ENCODE results near the gene MED31. TPM values are rescaled to one million over a fixed set of nuclear protein-coding genes. Genes with fewer than 3 reads are reported as not detected.

The MED31 gene
- total RNA-seq, 2 experiments from 2014 or later, result 18.3 TPM

DNA sequence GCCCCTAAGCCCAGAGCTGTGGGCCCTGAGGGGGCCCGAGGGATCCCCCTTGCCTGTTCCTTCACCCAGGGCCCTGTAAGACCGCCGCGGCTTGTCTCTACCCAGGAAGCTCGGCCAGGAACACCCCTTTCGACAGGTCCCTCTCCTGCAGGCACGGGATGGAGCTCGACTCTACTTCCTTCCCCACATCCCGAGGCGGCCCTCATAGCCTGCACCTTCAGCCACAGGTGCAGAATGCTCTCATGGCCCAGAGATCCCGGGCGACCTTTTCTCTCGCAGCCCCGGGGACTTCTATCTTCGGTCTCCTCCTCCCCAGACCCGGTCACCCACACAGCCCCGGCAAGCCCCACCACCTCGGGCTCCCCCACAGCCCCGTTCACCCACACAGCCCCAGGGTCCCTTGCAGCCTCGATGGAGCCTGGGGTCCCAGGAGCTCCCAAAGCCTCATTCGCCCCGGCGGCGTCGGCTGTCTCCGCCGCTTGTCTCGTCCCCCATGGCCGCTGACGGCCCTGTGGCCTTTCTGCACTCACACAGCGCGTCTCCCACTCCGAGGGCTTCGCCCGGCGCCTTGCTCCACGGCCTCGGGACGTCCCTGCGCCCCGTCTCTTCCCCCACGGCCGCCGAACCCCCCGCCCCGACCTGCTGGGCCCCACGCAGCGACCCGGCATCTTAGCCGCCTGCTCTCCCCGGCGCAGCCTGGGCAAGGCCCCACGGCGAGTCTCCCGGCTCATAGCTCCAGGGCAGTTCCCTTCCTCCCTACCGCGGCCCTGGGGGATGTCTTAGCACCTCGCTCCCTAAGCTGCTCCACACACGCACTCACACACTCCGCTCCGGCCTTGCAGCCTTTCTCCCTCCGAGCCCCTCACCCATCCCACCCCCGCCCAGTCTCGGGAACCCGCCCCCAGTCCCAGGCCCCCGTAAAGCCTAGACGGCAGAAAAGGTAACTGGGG is 11.5 kb downstream of the MED31 start:
- Mint-ChIP-seq H3K36me3 (peaks cover 20% of the 10 kb centered on the region), H3K4me3 (peak overlapping the region; percentile 87), H3K27ac (peak overlapping the region; percentile 91), H3K4me1 (peaks cover 53% of the 10 kb centered on the region), H3K9me3 (ENCODE audit: low read depth) (no peaks in the 10 kb centered on the region), H3K27me3 (no peaks in the 10 kb centered on the region)
- DNase-seq, result peak; percentile 57
- peak; percentile 26 for ATAC-seq
- CTCF ChIA-PET, result interaction anchor here (1.0 to 3.7 kb wide), 5 partner anchors 11 to 365 kb away, joined by 3 to 20 read pairs (median 3); partner anchors contain the start of genes C17orf100 and MED31

DNA sequence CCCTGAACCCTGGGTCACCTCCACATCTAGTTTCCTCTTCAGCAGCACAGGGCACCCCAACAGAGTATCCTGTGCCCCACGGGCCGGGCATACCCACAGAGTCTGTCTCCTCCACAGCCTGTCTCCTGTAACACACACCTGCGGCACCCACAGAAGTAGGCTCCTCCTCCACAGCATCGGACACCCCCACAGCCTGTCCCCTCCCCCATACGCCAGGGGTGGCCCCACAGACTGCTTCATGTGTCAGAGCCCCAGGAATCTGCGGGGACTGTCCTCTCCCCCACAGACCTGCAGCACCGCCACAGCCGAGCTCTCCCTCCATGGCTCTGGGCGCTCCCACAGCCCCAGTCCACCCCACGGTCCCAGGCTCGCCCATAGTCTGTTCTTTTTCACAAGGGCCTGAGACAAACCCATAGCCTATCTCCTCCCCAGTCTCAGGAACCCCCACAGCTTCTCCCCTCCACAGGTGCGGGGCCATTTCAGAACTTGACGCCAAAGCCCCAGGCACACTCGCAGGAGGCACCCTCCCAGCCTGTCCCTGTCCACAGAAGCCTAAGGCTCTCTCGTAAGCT is 12.3 kb downstream of the MED31 start:
- CTCF ChIA-PET, result interaction anchor here (1.0 to 3.7 kb wide), 5 partner anchors 11 to 365 kb away, joined by 3 to 20 read pairs (median 7); partner anchors contain the start of genes C17orf100 and MED31
- DNase-seq, result no peak
- Mint-ChIP-seq H3K27me3 (no peaks in the 10 kb centered on the region), H3K27ac (peak overlapping the region; percentile 2), H3K4me3 (peak overlapping the region; percentile 87), H3K4me1 (peaks cover 45% of the 10 kb centered on the region), H3K36me3 (peaks cover 23% of the 10 kb centered on the region), H3K9me3 (ENCODE audit: low read depth) (no peaks in the 10 kb centered on the region)
- no peak for ATAC-seq

DNA sequence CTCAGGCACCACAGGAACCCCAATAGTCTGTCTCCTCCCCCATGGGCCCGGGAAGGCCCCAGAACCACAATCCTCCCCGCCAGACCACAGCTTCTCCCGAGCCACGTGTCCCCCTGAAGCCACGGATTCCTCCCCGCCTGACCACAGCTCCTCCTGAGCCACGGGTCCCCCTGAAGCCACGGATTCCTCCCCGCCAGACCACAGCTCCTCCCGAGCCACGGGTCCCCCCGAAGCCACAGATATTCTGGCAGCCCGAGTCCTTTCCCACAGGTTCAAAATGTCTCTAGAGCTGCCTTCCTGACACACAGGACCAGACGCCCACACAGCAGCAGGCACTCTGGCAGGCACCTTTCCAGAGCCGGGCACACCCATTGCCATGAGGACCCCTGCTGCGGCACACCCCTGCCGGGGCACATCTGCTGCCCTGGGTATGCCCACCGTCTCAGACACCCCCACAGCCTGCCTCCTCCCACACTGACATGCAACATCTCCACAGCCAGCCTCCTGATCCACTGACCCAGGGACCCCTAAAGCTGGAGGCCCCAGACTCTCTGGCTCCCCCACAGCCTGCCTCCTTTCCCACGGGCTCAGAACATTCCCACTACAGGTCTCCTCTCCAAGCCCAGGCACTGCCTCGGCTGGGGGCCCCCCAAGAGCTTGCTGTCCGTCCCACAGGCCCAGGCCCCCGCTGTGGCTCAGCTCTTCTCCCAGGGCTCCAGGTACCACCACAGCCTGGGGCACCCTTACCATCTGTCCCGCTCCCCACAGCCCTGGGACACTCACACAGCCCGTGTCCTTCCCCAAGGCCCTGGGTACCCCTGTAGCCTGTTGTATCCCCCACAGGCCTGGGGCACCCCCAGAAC is 13.1 kb downstream of the MED31 start:
- Mint-ChIP-seq H3K27me3 (no peaks in the 10 kb centered on the region), H3K9me3 (ENCODE audit: low read depth) (no peaks in the 10 kb centered on the region), H3K4me3 (no peak overlapping the region), H3K36me3 (peaks cover 22% of the 10 kb centered on the region), H3K27ac (no peak overlapping the region), H3K4me1 (peaks cover 37% of the 10 kb centered on the region)
- ATAC-seq, result no peak
- CTCF ChIA-PET, result interaction anchor here (0.5 to 2.3 kb wide), 3 partner anchors 13 to 166 kb away, joined by 3 to 9 read pairs (median 7); partner anchors contain the start of genes C17orf100 and MED31
- DNase-seq, result no peak

DNA sequence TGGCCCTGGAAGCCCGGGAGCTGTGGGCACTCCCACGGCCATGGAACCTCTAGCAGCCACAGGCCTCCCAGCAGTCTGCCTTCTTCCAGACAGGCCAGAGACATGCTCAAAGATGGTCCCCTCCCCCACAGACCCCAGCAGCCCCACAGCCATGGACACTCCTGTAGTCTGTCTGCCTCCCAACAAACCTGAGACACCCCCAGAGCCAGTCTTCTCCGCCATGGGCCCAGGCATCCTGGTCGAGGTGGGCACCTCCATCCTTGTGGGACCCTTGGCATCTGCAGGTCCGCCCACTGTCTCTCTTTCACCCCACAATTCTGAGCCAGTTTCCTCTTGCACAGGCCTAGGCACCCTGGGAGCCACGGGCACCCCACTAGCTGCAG is 14.0 kb downstream of the MED31 start:
- H3K36me3 Mint-ChIP-seq, result peaks cover 25% of the 10 kb centered on the region
- H3K4me3 Mint-ChIP-seq, result no peak overlapping the region
- no peaks in the 10 kb centered on the region for H3K9me3 Mint-ChIP-seq (ENCODE audit: low read depth)
- ATAC-seq, result no peak
- peaks cover 29% of the 10 kb centered on the region for H3K4me1 Mint-ChIP-seq
- no peaks in the 10 kb centered on the region for H3K27me3 Mint-ChIP-seq
- H3K27ac Mint-ChIP-seq, result no peak overlapping the region
- no peak for DNase-seq
- CTCF ChIA-PET, result interaction anchor here (1.8 to 2.3 kb wide), 2 partner anchors 14 to 165 kb away, joined by 7 to 9 read pairs; partner anchors contain the start of genes C17orf100 and MED31

DNA sequence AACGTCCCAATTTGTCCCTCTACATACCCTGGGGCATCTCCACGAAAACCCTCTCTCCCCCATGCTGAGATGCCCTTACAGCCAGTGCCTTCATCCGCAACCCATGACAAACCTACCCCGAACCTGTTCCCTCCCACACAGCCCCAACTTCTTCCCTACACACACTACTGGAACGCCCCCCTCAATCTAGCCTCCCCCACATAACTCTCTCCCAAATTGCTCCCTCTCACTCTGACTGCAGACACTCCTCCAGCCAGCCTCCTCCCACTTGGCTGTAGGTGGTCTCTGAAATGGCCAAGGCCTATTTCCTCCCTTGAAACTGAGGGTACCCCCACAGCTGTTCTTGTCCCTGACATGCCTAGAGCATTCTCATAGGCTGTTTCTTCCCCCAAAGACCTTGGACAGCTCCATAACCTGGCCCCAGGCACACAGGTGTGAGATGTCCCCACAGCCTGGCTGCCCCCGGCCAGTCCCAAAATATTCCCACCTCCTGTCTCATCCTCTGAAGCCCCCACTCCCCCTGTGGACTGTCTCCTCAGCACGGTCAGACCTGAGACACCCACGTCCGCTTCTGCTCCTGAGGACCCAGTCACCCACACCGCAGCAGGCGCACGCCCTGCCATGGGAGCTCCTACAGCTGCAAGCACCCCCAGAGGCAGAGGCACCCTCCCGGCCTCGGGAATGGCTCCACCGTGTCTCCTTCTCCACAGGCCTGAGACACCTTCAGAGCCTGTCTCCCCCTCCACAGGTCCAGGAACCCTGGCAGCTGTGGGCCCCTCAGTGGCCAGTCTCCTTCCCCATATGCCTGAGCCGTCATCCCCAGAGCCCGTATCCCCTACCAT is 14.6 kb downstream of the MED31 start:
- ATAC-seq (no peak), DNase-seq (no peak)
- CTCF ChIA-PET, result interaction anchor here (1.8 kb wide), 1 partner anchor 14 kb away, joined by 7 read pairs; the partner anchor contains the start of genes C17orf100 and MED31
- Mint-ChIP-seq H3K9me3 (ENCODE audit: low read depth) (no peaks in the 10 kb centered on the region), H3K4me3 (no peak overlapping the region), H3K27ac (no peak overlapping the region), H3K4me1 (peaks cover 23% of the 10 kb centered on the region), H3K36me3 (peaks cover 25% of the 10 kb centered on the region), H3K27me3 (no peaks in the 10 kb centered on the region)

DNA sequence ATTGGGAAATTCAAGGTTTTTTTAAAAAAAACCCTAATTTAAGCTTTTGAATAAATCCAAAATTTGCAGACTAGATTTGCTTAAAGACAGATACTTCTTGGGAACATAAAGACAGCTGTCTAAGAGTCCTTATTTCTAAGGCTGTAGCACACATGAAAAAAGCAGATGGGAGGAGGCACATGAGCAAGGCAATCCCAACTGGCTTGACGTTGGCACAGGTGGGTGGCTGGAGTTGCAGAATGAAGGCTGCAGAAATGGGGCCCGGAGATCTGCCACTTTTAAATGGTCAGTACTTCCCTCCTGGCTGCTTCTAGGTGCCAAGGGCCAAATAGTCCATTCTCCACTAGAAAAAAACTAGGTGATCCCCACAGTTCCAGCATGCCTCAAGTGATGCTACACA is 15.3 kb downstream of the MED31 start:
- H3K27ac Mint-ChIP-seq, result no peak overlapping the region
- H3K9me3 Mint-ChIP-seq (ENCODE audit: low read depth), result no peaks in the 10 kb centered on the region
- peaks cover 27% of the 10 kb centered on the region for H3K36me3 Mint-ChIP-seq
- CTCF ChIA-PET, result no interaction called here
- H3K4me3 Mint-ChIP-seq, result no peak overlapping the region
- H3K4me1 Mint-ChIP-seq, result peaks cover 18% of the 10 kb centered on the region
- H3K27me3 Mint-ChIP-seq, result no peaks in the 10 kb centered on the region
- DNase-seq (no peak), ATAC-seq (no peak)

DNA sequence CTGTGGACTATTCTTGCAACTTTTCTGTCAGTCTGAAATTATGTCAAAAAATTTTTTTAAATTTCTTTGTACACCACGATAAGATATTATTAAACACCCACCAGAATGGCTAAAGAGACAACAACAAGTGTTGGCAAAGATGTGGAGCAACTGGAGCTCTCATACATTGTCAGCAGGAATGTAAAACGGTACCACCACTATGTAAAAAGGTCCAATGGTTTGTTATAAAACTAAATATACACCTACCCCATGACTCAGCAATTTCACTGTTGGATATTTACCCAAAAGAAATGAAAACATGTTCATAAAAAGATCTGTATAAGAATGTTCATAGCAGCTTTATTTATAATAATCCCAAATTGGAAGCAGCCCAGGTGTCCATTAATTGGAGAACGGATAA is 18.1 kb downstream of the MED31 start:
- peaks cover 38% of the 10 kb centered on the region for H3K36me3 Mint-ChIP-seq
- no peak overlapping the region for H3K4me3 Mint-ChIP-seq
- no peak overlapping the region for H3K27ac Mint-ChIP-seq
- CTCF ChIA-PET, result no interaction called here
- H3K27me3 Mint-ChIP-seq, result no peaks in the 10 kb centered on the region
- no peaks in the 10 kb centered on the region for H3K9me3 Mint-ChIP-seq (ENCODE audit: low read depth)
- no peak for DNase-seq
- peaks cover 10% of the 10 kb centered on the region for H3K4me1 Mint-ChIP-seq
- ATAC-seq, result no peak

DNA sequence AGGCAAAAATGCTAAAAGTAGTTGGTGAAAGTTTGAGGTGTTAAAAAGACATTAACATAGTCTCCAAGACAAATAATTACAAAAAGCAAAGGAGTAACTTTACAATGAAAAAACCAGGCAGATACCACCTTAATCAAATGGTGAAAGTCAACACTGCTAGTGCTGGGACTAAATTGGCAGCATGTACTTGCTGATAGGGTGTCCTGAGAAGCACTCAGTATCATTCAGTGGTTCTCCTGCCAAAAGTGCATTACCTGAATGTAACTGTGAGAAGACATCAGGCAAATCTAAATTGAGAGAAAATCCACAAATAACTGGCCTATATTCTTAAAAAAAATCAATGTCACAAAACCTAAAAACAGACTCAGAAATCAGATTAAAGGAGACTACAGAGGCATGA is 18.9 kb downstream of the MED31 start:
- CTCF ChIA-PET, result no interaction called here
- peaks cover 44% of the 10 kb centered on the region for H3K36me3 Mint-ChIP-seq
- no peak for ATAC-seq
- no peaks in the 10 kb centered on the region for H3K27me3 Mint-ChIP-seq
- H3K4me3 Mint-ChIP-seq, result no peak overlapping the region
- no peak for DNase-seq
- peaks cover 13% of the 10 kb centered on the region for H3K4me1 Mint-ChIP-seq
- H3K9me3 Mint-ChIP-seq (ENCODE audit: low read depth), result no peaks in the 10 kb centered on the region
- H3K27ac Mint-ChIP-seq, result no peak overlapping the region

DNA sequence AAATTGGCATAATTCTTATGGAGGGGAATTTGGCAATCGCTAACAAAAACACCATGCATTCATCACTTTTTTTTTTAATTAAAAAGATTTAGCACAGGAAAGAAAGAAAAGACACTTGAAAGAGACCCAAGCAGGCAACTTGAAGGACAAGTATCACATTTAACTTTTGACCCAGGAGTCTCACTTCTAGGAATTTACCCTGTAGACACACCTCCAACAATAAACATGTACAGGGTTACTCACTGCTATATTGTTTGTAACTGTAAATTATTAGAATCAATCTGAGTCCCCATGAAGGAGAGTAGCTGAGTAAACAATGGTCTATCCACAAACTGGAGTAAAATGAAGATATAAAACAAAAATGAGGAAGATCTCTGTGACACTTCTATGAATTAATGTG is 21.0 kb downstream of the MED31 start:
- DNase-seq (no peak), ATAC-seq (no peak)
- Mint-ChIP-seq H3K9me3 (ENCODE audit: low read depth) (no peaks in the 10 kb centered on the region), H3K27ac (no peak overlapping the region), H3K4me3 (no peak overlapping the region), H3K27me3 (no peaks in the 10 kb centered on the region), H3K4me1 (peaks cover 14% of the 10 kb centered on the region), H3K36me3 (peaks cover 47% of the 10 kb centered on the region)
- CTCF ChIA-PET, result no interaction called here

DNA sequence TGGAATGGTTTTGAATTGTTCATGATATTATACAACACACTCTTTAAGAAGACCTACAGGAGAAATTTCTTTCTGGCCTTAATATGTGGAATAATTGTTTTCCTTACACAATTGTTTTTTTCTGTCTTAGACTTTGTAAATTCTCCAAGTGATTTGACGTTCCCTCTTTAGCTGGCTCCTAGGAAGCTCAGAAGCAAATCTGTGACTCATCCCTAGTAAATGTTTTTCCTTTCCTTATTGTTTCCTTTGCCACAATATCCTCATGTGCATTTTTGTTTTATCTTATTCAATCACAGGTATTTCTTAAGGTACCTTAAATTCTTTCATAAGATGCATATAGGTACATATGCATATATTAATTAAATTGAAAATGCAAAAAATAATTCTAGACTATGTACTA is 24.4 kb downstream of the MED31 start:
- Mint-ChIP-seq H3K27ac (no peak overlapping the region), H3K36me3 (peaks cover 25% of the 10 kb centered on the region), H3K27me3 (no peaks in the 10 kb centered on the region), H3K4me3 (no peak overlapping the region), H3K9me3 (ENCODE audit: low read depth) (no peaks in the 10 kb centered on the region), H3K4me1 (peaks cover 14% of the 10 kb centered on the region)
- CTCF ChIA-PET, result no interaction called here
- ATAC-seq, result no peak
- DNase-seq, result no peak

DNA sequence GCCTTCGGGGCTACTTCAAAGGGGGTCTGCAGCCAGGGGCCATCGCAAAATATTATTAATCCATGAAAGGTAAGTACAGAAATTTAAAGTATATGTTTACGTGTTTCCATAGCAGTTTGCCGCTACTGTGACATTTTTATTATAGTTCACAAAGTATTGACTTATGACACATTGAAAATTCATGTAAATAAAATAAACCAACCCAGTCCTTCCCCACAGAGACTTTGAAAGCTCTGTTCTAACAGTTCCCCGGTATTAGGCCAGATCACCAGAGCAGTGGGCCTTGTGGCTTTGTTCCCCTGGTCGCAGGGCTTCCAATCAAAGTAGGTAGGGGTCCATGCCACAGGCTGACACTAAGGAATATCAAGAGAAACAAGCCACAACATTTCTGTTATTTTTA is 24.8 kb downstream of the MED31 start:
- Mint-ChIP-seq H3K36me3 (peaks cover 25% of the 10 kb centered on the region), H3K27me3 (no peaks in the 10 kb centered on the region)
- CTCF ChIA-PET, result no interaction called here

DNA sequence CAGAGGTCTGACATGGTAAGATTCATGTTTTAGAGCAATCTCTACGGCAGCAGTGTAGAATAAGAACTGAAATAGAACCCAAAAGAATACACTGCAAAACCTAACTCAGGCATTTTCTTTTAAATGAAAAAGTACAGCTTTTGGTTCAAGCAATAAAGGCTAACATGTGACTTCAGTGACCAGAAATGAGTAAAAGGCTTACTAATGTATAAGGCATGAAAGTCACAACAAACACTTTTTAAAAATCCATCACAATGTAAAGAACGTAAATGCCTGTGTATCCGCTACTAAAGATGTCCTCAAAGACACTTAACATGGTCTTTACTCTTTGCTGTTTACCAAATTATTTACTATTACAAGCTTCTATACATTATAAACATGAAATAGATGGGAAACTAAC is 27.5 kb downstream of the MED31 start:
- H3K27ac Mint-ChIP-seq, result no peak overlapping the region
- CTCF ChIA-PET, result no interaction called here
- ATAC-seq (no peak), DNase-seq (no peak)
- H3K9me3 Mint-ChIP-seq (ENCODE audit: low read depth), result no peaks in the 10 kb centered on the region
- H3K27me3 Mint-ChIP-seq, result no peaks in the 10 kb centered on the region
- no peak overlapping the region for H3K4me3 Mint-ChIP-seq
- H3K36me3 Mint-ChIP-seq, result peaks cover 20% of the 10 kb centered on the region
- H3K4me1 Mint-ChIP-seq, result peaks cover 10% of the 10 kb centered on the region

More for the DNA sequence above, 24.8 kb downstream of the MED31 start:
- no peak for DNase-seq
- peaks cover 14% of the 10 kb centered on the region for H3K4me1 Mint-ChIP-seq
- H3K4me3 Mint-ChIP-seq, result no peak overlapping the region
- no peak for ATAC-seq
- no peak overlapping the region for H3K27ac Mint-ChIP-seq
- no peaks in the 10 kb centered on the region for H3K9me3 Mint-ChIP-seq (ENCODE audit: low read depth)
